ENCODE measurements around the gene PLA2G4E.

The PLA2G4E gene

GRCh38 chr15:42065468-42065867 lies 44.6 kb upstream of the PLA2G4E start:
- H3K4me3 ChIP-seq (ENCODE audit: low read depth, low read length) = no peak overlapping the region
- no peak for TF ChIP-seq CTCF (IDR thresholded peaks at IDR 0.05; ENCODE audit: low read depth, low read length)

GRCh38 chr15:42065033-42065432 lies 44.2 kb upstream of the PLA2G4E start:
- H3K4me3 ChIP-seq (ENCODE audit: low read depth, low read length) = no peak overlapping the region
- no peak for TF ChIP-seq CTCF (IDR thresholded peaks at IDR 0.05; ENCODE audit: low read depth, low read length)

- no peak for TF ChIP-seq CTCF (IDR thresholded peaks at IDR 0.05; ENCODE audit: low read depth, low read length)
- no peak overlapping the region for H3K4me3 ChIP-seq (ENCODE audit: low read depth, low read length)
Measured at GRCh38 chr15:42064271-42064670, 43.4 kb upstream of the PLA2G4E start.

GRCh38 chr15:42063122-42063848 lies 42.4 kb upstream of the PLA2G4E start:
- H3K4me3 ChIP-seq (ENCODE audit: low read depth, low read length) = no peak overlapping the region
- no peak for TF ChIP-seq CTCF (IDR thresholded peaks at IDR 0.05; ENCODE audit: low read depth, low read length)

- H3K4me3 ChIP-seq (ENCODE audit: low read depth, low read length) = no peak overlapping the region
- no peak for TF ChIP-seq CTCF (IDR thresholded peaks at IDR 0.05; ENCODE audit: low read depth, low read length)
Measured at GRCh38 chr15:42062284-42062806, 41.5 kb upstream of the PLA2G4E start.

- no peak for TF ChIP-seq CTCF (IDR thresholded peaks at IDR 0.05; ENCODE audit: low read depth, low read length)
- no peak overlapping the region for H3K4me3 ChIP-seq (ENCODE audit: low read depth, low read length)
Measured at GRCh38 chr15:42060797-42061196, 40.0 kb upstream of the PLA2G4E start.

GRCh38 chr15:42060477-42060763 lies 39.6 kb upstream of the PLA2G4E start:
- TF ChIP-seq CTCF (IDR thresholded peaks at IDR 0.05; ENCODE audit: low read depth, low read length) = no peak

More at GRCh38 chr15:42060477-42060763, 39.6 kb upstream of the PLA2G4E start:
- no peak overlapping the region for H3K4me3 ChIP-seq (ENCODE audit: low read depth, low read length)

Measured in WI38 (cell line).